Liver (tissue), 9 donors: ENCODE data around the gene DOK3. TPM values are rescaled to one million over a fixed set of nuclear protein-coding genes. Genes with fewer than 3 reads are reported as not detected.

Experiments used
- DNase-seq: peaks from one replicate; pipeline ENCODE4 v3.0.0-alpha.2; 2017; ENCODE audit warnings: low spot score
- H3K27ac ChIP-seq, 2 donors: one replicate each; pipeline ENCODE4 v1.7.0; 2013; ENCODE audit warnings: inconsistent platforms in 2 of 2, low read length in 2 of 2, control low read depth in 1 of 2, low read depth in 1 of 2, mild to moderate bottlenecking in 1 of 2
- H3K27me3 ChIP-seq, 4 donors: one replicate each; pipeline versions ENCODE4 v1.6.1 to v1.7.0; 2013; ENCODE audit warnings: low read length in 3 of 4, inconsistent platforms in 1 of 4, mild to moderate bottlenecking in 1 of 4, moderate library complexity in 1 of 4; ENCODE audit not compliant: control insufficient read depth in 4 of 4, insufficient read depth in 4 of 4
- H3K36me3 ChIP-seq, 4 donors: one replicate each; pipeline versions ENCODE4 v1.6.1 to v1.7.0; 2013; ENCODE audit warnings: low read length in 3 of 4, mild to moderate bottlenecking in 3 of 4, low read depth in 1 of 4, moderate library complexity in 1 of 4; ENCODE audit not compliant: control insufficient read depth in 4 of 4, insufficient read depth in 3 of 4
- H3K4me1 ChIP-seq, 4 donors: one replicate each; pipeline versions ENCODE4 v1.6.1 to v1.7.0; 2013; ENCODE audit warnings: low read length in 3 of 4, mild to moderate bottlenecking in 3 of 4, moderate library complexity in 1 of 4; ENCODE audit not compliant: control insufficient read depth in 4 of 4, insufficient read depth in 4 of 4
- H3K4me3 ChIP-seq, 3 donors: one replicate each; pipeline versions ENCODE4 v1.6.1 to v1.7.0; 2013; ENCODE audit warnings: low read length in 3 of 3, control low read depth in 1 of 3, low read depth in 1 of 3, mild to moderate bottlenecking in 1 of 3
- H3K9ac ChIP-seq, 2 donors: one replicate each; pipeline ENCODE4 v1.7.0; 2013; ENCODE audit warnings: low read length in 2 of 2, mild to moderate bottlenecking in 2 of 2, moderate library complexity in 2 of 2, control low read depth in 1 of 2, low read depth in 1 of 2
- H3K9me3 ChIP-seq, 4 donors: one replicate each; pipeline versions ENCODE4 v1.6.1 to v1.7.0; 2013; ENCODE audit warnings: low read length in 3 of 4; ENCODE audit not compliant: control insufficient read depth in 4 of 4
- ATF3 ChIP-seq: IDR thresholded peaks from 2 replicates; pipeline ENCODE4 v1.6.1; 2016; ENCODE audit warnings: antibody characterized with exemption
- EGR1 ChIP-seq, 2 donors: IDR thresholded peaks; 2 replicates each; pipeline ENCODE4 v1.6.1; 2016 to 2018; ENCODE audit warnings: antibody characterized with exemption in 2 of 2, low read depth in 2 of 2
- FOXA1 ChIP-seq: IDR thresholded peaks from 2 replicates; pipeline ENCODE4 v1.6.1; 2016; ENCODE audit warnings: antibody characterized with exemption
- FOXA2 ChIP-seq: IDR thresholded peaks from 2 replicates; pipeline ENCODE4 v1.6.1; 2016; ENCODE audit warnings: antibody characterized with exemption
- GABPA ChIP-seq, 2 donors: IDR thresholded peaks in 1 of 2; conservative IDR thresholded peaks in 1 of 2; 2 replicates each; pipeline ENCODE4 v1.6.1; 2016; ENCODE audit warnings: antibody characterized with exemption in 2 of 2, mild to moderate bottlenecking in 1 of 2, moderate library complexity in 1 of 2
- HNF4A ChIP-seq, 2 donors: conservative IDR thresholded peaks; 2 replicates each; pipeline ENCODE4 v1.6.1; 2016; ENCODE audit warnings: antibody characterized with exemption in 2 of 2, mild to moderate bottlenecking in 2 of 2
- HNF4G ChIP-seq: IDR thresholded peaks from 2 replicates; pipeline ENCODE4 v1.6.1; 2016; ENCODE audit warnings: antibody characterized with exemption
- JUND ChIP-seq, 2 donors: IDR thresholded peaks; 2 replicates each; pipeline ENCODE4 v1.6.1; 2016; ENCODE audit warnings: antibody characterized with exemption in 2 of 2
- MAX ChIP-seq: IDR thresholded peaks from 2 replicates; pipeline ENCODE4 v1.6.1; 2016; ENCODE audit warnings: antibody characterized with exemption
- NR2F2 ChIP-seq: IDR thresholded peaks from 2 replicates; pipeline ENCODE4 v1.6.1; 2016; ENCODE audit warnings: antibody characterized with exemption
- RAD21 ChIP-seq, 2 donors: IDR thresholded peaks; 2 replicates each; pipeline ENCODE4 v1.6.1; 2016; ENCODE audit warnings: antibody characterized with exemption in 2 of 2, mild to moderate bottlenecking in 2 of 2
- REST ChIP-seq: IDR thresholded peaks from 2 replicates; pipeline ENCODE4 v1.6.1; 2016; ENCODE audit warnings: antibody characterized with exemption, mild to moderate bottlenecking
- RXRA ChIP-seq, 2 donors: IDR thresholded peaks; 2 replicates each; pipeline ENCODE4 v1.6.1; 2017 to 2018; ENCODE audit warnings: antibody characterized with exemption in 2 of 2, mild to moderate bottlenecking in 1 of 2
- SP1 ChIP-seq: IDR thresholded peaks from 2 replicates; pipeline ENCODE4 v1.6.1; 2018; ENCODE audit warnings: antibody characterized with exemption, mild to moderate bottlenecking
- TAF1 ChIP-seq: conservative IDR thresholded peaks from 2 replicates; pipeline ENCODE4 v1.6.1; 2016; ENCODE audit warnings: antibody characterized with exemption, mild to moderate bottlenecking
- YY1 ChIP-seq: IDR thresholded peaks from 2 replicates; pipeline ENCODE4 v1.6.1; 2016; ENCODE audit warnings: antibody characterized with exemption, mild to moderate bottlenecking
- ZBTB33 ChIP-seq: IDR thresholded peaks from 2 replicates; pipeline ENCODE4 v1.6.1; 2016; ENCODE audit warnings: antibody characterized with exemption
- WGBS: extraction: QIAGEN DNeasy Blood & Tissue Kit; methylation state at CpG from one replicate; pipeline ENCODE4 v1.1.7; 2013; 5-methylcytosine and 5-hydroxymethylcytosine counted together
- polyA plus RNA-seq, 2 donors: library from polyadenylated mRNA; stranded (reverse) in 1 of 2; unstranded in 1 of 2; fragments of 200-250 nt in 1 of 2; fragments of >200 nt in 1 of 2; fragmentation: Nextera tagmentation in 1 of 2; extraction: Ambion mirVana in 1 of 2; gene quantifications; one replicate each; pipeline versions ENCODE4 v1.2.1 to v1.2.3, GENCODE V29; 2013 to 2015
- total RNA-seq, 2 donors: library from RNA; depleted of rRNA; stranded (reverse); fragments of >200 nt; gene quantifications; one replicate each; pipeline ENCODE4 v1.2.3, GENCODE V29; 2014
- donor health status: healthy.
- donor health status: healthy.
- donor health status: healthy.
- donor health status: healthy.
- donor health status: healthy.

DOK3 gene
- total and polyA plus RNA-seq, 4 donors, result 1.7 to 19.2 (median 6.6) TPM

- Histone ChIP-seq H3K4me3 (peak overlapping the region; percentile 6 to 17 (median 9)), H3K9ac (peak overlapping the region in 1 of 2 donors; percentile 22), H3K27ac (peak overlapping the region; percentile 16 to 81), H3K9me3 (no peaks in the 10 kb centered on the region), H3K27me3 (no peaks in the 10 kb centered on the region), H3K4me1 (peaks cover 0 to 9% (median under 1%) of the 10 kb centered on the region in 4 donors), H3K36me3 (peaks cover 4 to 31% (median 9%) of the 10 kb centered on the region in 4 donors)
- 67% methylated on average over 8 of the region's 8 CpGs for WGBS
- DNase-seq, result peak; percentile 53
- TF ChIP-seq FOXA2, result no peak
- no peak for TF ChIP-seq ZBTB33
- TF ChIP-seq SP1, result no peak
- no peak for TF ChIP-seq NR2F2
- no peak for TF ChIP-seq EGR1 (IDR thresholded peaks at IDR 0.05; ENCODE audit: low read depth in 2 of 2)
- no peak for TF ChIP-seq HNF4A (conservative IDR thresholded peaks at IDR 0.05)
- no peak for TF ChIP-seq REST
- TF ChIP-seq JUND (IDR thresholded peaks at IDR 0.05), result no peak
- no peak for TF ChIP-seq YY1
- no peak for TF ChIP-seq RXRA (IDR thresholded peaks at IDR 0.05)
- no peak for TF ChIP-seq RAD21 (IDR thresholded peaks at IDR 0.05)
- no peak for TF ChIP-seq ATF3
- no peak for TF ChIP-seq FOXA1
- no peak for TF ChIP-seq TAF1
Observed at GRCh38 chr5:177508837-177509236, 789 bp downstream of the DOK3 start.

GRCh38 chr5:177508221-177508611 lies 1.4 kb downstream of the DOK3 start:
- no peak for DNase-seq
- Histone ChIP-seq H3K4me1 (peaks cover 0 to 8% (median under 1%) of the 10 kb centered on the region in 4 donors), H3K27me3 (no peaks in the 10 kb centered on the region), H3K9me3 (no peaks in the 10 kb centered on the region), H3K9ac (no peak overlapping the region), H3K4me3 (peak overlapping the region in 1 of 3 donors; percentile 17), H3K36me3 (peaks cover 3 to 26% (median 7%) of the 10 kb centered on the region in 4 donors), H3K27ac (peak overlapping the region in 1 of 2 donors; percentile 81)
- 85% methylated on average over 26 of the region's 26 CpGs for WGBS
- TF ChIP-seq TAF1 (no peak), JUND (IDR thresholded peaks at IDR 0.05) (no peak), FOXA2 (no peak), ATF3 (no peak), GABPA (IDR thresholded peaks at IDR 0.05 in 1 of 2, conservative IDR thresholded peaks at IDR 0.05 in 1 of 2) (no peak), EGR1 (IDR thresholded peaks at IDR 0.05; ENCODE audit: low read depth in 2 of 2) (no peak), REST (no peak), FOXA1 (no peak), RAD21 (IDR thresholded peaks at IDR 0.05) (no peak), NR2F2 (no peak), HNF4G (no peak), RXRA (IDR thresholded peaks at IDR 0.05) (no peak), MAX (no peak)
